Measurements from ENCODE around the gene SPEF2. TPM values are rescaled to one million over a fixed set of nuclear protein-coding genes. Genes with fewer than 3 reads are reported as not detected.

Gene SPEF2
- total and polyA plus RNA-seq, 2 experiments from 2014 or later, result 0.17 to 0.21 TPM

DNA sequence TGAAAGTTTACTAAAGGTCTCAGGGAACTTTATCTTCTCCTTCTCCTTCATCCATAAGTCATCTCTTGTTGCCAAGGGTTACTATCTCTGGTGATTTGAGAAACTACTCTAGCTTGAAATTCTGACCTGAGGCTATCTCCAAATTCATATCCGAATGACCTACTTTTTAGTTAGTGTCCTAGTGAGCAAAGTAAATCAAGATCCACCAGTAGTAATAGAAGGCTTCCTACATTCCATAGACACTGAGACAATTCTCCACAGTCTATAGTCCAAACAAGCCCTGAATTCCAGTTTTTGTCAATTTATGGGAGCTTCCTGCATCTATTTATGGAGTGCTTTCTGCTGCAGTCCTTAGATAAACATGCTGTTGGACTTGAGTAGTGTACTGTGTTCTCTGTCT is 244.1 kb downstream of the SPEF2 start (continued):
- TF ChIP-seq, protein P1, sequence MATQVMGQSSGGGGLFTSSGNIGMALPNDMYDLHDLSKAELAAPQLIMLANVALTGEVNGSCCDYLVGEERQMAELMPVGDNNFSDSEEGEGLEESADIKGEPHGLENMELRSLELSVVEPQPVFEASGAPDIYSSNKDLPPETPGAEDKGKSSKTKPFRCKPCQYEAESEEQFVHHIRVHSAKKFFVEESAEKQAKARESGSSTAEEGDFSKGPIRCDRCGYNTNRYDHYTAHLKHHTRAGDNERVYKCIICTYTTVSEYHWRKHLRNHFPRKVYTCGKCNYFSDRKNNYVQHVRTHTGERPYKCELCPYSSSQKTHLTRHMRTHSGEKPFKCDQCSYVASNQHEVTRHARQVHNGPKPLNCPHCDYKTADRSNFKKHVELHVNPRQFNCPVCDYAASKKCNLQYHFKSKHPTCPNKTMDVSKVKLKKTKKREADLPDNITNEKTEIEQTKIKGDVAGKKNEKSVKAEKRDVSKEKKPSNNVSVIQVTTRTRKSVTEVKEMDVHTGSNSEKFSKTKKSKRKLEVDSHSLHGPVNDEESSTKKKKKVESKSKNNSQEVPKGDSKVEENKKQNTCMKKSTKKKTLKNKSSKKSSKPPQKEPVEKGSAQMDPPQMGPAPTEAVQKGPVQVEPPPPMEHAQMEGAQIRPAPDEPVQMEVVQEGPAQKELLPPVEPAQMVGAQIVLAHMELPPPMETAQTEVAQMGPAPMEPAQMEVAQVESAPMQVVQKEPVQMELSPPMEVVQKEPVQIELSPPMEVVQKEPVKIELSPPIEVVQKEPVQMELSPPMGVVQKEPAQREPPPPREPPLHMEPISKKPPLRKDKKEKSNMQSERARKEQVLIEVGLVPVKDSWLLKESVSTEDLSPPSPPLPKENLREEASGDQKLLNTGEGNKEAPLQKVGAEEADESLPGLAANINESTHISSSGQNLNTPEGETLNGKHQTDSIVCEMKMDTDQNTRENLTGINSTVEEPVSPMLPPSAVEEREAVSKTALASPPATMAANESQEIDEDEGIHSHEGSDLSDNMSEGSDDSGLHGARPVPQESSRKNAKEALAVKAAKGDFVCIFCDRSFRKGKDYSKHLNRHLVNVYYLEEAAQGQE (IDR thresholded peaks at IDR 0.05; ENCODE audit: unreplicated experiment), result no peak
- TF ChIP-seq, protein P2, sequence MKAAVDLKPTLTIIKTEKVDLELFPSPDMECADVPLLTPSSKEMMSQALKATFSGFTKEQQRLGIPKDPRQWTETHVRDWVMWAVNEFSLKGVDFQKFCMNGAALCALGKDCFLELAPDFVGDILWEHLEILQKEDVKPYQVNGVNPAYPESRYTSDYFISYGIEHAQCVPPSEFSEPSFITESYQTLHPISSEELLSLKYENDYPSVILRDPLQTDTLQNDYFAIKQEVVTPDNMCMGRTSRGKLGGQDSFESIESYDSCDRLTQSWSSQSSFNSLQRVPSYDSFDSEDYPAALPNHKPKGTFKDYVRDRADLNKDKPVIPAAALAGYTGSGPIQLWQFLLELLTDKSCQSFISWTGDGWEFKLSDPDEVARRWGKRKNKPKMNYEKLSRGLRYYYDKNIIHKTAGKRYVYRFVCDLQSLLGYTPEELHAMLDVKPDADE (IDR thresholded peaks at IDR 0.05), result no peak

DNA sequence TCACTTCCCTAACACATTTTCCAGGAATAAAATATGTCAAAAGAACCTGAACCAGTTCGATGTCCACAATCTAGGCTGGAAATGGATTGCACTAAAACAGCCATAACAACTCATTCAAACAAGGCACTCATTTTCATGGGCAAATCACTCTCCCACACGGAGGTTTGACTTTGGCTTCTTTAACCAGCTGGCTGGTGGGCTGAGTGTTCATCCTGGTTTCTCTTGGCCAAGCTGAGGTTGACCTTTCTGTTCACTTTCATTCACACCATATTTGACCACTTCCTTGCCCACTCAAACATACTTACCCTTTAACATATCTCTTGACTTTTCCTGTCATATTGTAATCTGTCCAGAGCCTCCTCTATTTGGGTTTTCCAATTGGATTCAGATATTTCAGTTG is 244.5 kb downstream of the SPEF2 start:
- H3K27ac Mint-ChIP-seq, result no peak overlapping the region
- no peak for DNase-seq (ENCODE audit: low spot score)

DNA sequence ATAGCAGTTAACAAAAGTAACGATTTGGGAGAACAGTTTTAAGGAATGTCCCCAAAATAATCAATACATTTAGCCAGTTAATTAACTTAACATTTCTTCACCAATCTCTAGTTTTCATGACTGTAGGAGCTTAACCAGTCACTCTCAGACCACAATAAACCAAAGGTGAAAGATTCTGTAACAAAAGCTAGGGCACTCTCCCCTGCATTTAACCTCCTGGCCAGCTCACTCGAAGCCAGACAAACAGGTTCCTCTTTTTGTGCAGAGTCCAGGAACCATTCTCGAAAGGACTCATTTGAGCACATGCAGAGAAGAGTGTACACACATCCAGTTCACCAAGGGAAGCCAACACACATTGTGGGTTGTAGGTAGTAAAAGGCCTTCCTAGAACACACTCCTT is 245.5 kb downstream of the SPEF2 start:
- TF ChIP-seq JUNB (IDR thresholded peaks at IDR 0.05; ENCODE audit: unreplicated experiment) (no peak), NANOG (IDR thresholded peaks at IDR 0.05; ENCODE audit: borderline replicate concordance) (no peak), CREB1 (CRISPR knock-in tag; IDR thresholded peaks at IDR 0.05; ENCODE audit: low read depth) (no peak)
- TF ChIP-seq, protein P1 (IDR thresholded peaks at IDR 0.05; ENCODE audit: unreplicated experiment), result no peak
- TF ChIP-seq, protein P2 (IDR thresholded peaks at IDR 0.05), result no peak
- H3K9me3 Mint-ChIP-seq, result peaks cover 17% of the 10 kb centered on the region; the same call in 2 of the 3 replicates
- no peak overlapping the region for H3K4me2 ChIP-seq
- H3K27ac Mint-ChIP-seq, result no peak overlapping the region
- no peaks in the 10 kb centered on the region; the same call in 2 of the 3 replicates for H3K36me3 Mint-ChIP-seq (ENCODE audit: low read depth)
- H3F3A ChIP-seq (replicated peaks; ENCODE audit: low read depth), result no peaks in the 10 kb centered on the region
- DNase-seq (ENCODE audit: low spot score) (no peak), ATAC-seq (no peak)
- 0 out of 2 replicates have a peak overlapping the region, but pooled peaks have one; percentile 12 for H2AFZ ChIP-seq
- H3K36me3 ChIP-seq (ENCODE audit: insufficient read depth), result no peaks in the 10 kb centered on the region
- H3K27me3 Mint-ChIP-seq (ENCODE audit: insufficient read depth, low read depth, poor library complexity), result no peaks in the 10 kb centered on the region
- H3K4me1 ChIP-seq (ENCODE audit: insufficient read depth), result peaks cover 30% of the 10 kb centered on the region
- H3K27ac ChIP-seq (ENCODE audit: low read depth), result no peak overlapping the region
- H4K20me1 ChIP-seq (replicated peaks; ENCODE audit: insufficient read depth), result no peaks in the 10 kb centered on the region
- peaks cover 7% of the 10 kb centered on the region for H3K9me2 ChIP-seq (ENCODE audit: insufficient read depth)
- H3K27me3 ChIP-seq (ENCODE audit: insufficient read depth), result no peaks in the 10 kb centered on the region
- no peak overlapping the region for H3K4me3 ChIP-seq
- H3K79me2 ChIP-seq (replicated peaks; ENCODE audit: insufficient read depth), result no peaks in the 10 kb centered on the region
- peaks cover 26% of the 10 kb centered on the region for H3K4me1 Mint-ChIP-seq
- H3K4me3 Mint-ChIP-seq, result no peak overlapping the region

More for the DNA sequence above, 244.5 kb downstream of the SPEF2 start:
- Mint-ChIP-seq H3K36me3 (ENCODE audit: low read depth) (no peaks in the 10 kb centered on the region; the same call in 2 of the 3 replicates), H3K4me3 (no peak overlapping the region), H3K4me1 (peaks cover 28% of the 10 kb centered on the region), H3K9me3 (peaks cover 17% of the 10 kb centered on the region; the same call in 2 of the 3 replicates), H3K27me3 (ENCODE audit: insufficient read depth, low read depth, poor library complexity) (no peaks in the 10 kb centered on the region)
- H3K4me3 ChIP-seq, result no peak overlapping the region
- no peak overlapping the region for H3K27ac ChIP-seq (ENCODE audit: low read depth)
- H3K4me2 ChIP-seq, result no peak overlapping the region
- H3K79me2 ChIP-seq (replicated peaks; ENCODE audit: insufficient read depth), result no peaks in the 10 kb centered on the region
- no peak overlapping the region for H2AFZ ChIP-seq
- ATAC-seq, result no peak
- H3K9me2 ChIP-seq (ENCODE audit: insufficient read depth), result peaks cover 7% of the 10 kb centered on the region
- peaks cover 37% of the 10 kb centered on the region for H3K4me1 ChIP-seq (ENCODE audit: insufficient read depth)
- no peaks in the 10 kb centered on the region for H3F3A ChIP-seq (replicated peaks; ENCODE audit: low read depth)
- TF ChIP-seq ZNF114 (CRISPR knock-in tag; IDR thresholded peaks at IDR 0.05) (no peak), STAT1 (IDR thresholded peaks at IDR 0.05; ENCODE audit: unreplicated experiment) (no peak), EZH2 (IDR thresholded peaks at IDR 0.05; ENCODE audit: low read depth, unreplicated experiment) (no peak), CREB1 (CRISPR knock-in tag; IDR thresholded peaks at IDR 0.05; ENCODE audit: low read depth) (no peak)
- no peaks in the 10 kb centered on the region for H3K36me3 ChIP-seq (ENCODE audit: insufficient read depth)
- no peaks in the 10 kb centered on the region for H4K20me1 ChIP-seq (replicated peaks; ENCODE audit: insufficient read depth)
- no peaks in the 10 kb centered on the region for H3K27me3 ChIP-seq (ENCODE audit: insufficient read depth)
